Calu3 (cell line): ENCODE measurements around the gene CCNL2. TPM values are rescaled to one million over a fixed set of nuclear protein-coding genes. Genes with fewer than 3 reads are reported as not detected.

Experiments used
- BruUV-seq: library from RNA; stranded (reverse); fragments of 400-500 nt; replicated peaks from 2 replicates; lab custom pipeline; 2021; lab: Mats Ljungman, UMichigan
- CTCF ChIA-PET: fragments of 300-600 bp; sonication (Branson Sonifier 250); formaldehyde crosslinking; loops from one replicate; lab custom pipeline; 2022; ENCODE audit warnings: antibody characterized with exemption; lab: Charles Lee
- DNase-seq: peaks from one replicate; pipeline ENCODE4 v3.0.0; 2022
- H3K27ac Mint-ChIP-seq: one replicate; pipeline ENCODE4 v1.8.0; 2022; ENCODE audit warnings: mixed read lengths; ENCODE audit not compliant: unreplicated experiment
- H3K27me3 Mint-ChIP-seq: one replicate; pipeline ENCODE4 v1.8.0; 2022; ENCODE audit warnings: mixed read lengths; ENCODE audit not compliant: unreplicated experiment
- H3K36me3 Mint-ChIP-seq: one replicate; pipeline ENCODE4 v1.8.0; 2022; ENCODE audit warnings: mild to moderate bottlenecking, moderate library complexity, mixed read lengths; ENCODE audit not compliant: insufficient read depth, unreplicated experiment
- H3K4me1 Mint-ChIP-seq: one replicate; pipeline ENCODE4 v1.8.0; 2022; ENCODE audit warnings: mild to moderate bottlenecking, low read depth, mixed read lengths; ENCODE audit not compliant: unreplicated experiment
- H3K4me3 Mint-ChIP-seq: one replicate; pipeline ENCODE4 v1.8.0; 2022; ENCODE audit warnings: mild to moderate bottlenecking, low read depth, moderate library complexity, mixed read lengths; ENCODE audit not compliant: unreplicated experiment
- H3K9me3 Mint-ChIP-seq: one replicate; pipeline ENCODE4 v1.8.0; 2022; ENCODE audit warnings: low read depth, mixed read lengths; ENCODE audit not compliant: unreplicated experiment
- intact Hi-C: fragments of 100-400 bp; cut with micrococcal nuclease; formaldehyde crosslinking; loops from one replicate; pipeline ENCODE4 v1.10.0; 2022; ENCODE audit not compliant: unreplicated experiment
- total RNA-seq: library from RNA; stranded (reverse); gene quantifications from 2 replicates; pipeline ENCODE4 v1.2.3, GENCODE V29; 2022
- TF ChIP-seq, protein P1 (sequence below): fragments of 200-600 bp; IDR thresholded peaks from one replicate; pipeline ENCODE4 v1.8.0; 2022; ENCODE audit warnings: antibody characterized with exemption; ENCODE audit not compliant: unreplicated experiment

Gene CCNL2
- total RNA-seq, 1 experiment from 2014 or later = 166 TPM

DNA sequence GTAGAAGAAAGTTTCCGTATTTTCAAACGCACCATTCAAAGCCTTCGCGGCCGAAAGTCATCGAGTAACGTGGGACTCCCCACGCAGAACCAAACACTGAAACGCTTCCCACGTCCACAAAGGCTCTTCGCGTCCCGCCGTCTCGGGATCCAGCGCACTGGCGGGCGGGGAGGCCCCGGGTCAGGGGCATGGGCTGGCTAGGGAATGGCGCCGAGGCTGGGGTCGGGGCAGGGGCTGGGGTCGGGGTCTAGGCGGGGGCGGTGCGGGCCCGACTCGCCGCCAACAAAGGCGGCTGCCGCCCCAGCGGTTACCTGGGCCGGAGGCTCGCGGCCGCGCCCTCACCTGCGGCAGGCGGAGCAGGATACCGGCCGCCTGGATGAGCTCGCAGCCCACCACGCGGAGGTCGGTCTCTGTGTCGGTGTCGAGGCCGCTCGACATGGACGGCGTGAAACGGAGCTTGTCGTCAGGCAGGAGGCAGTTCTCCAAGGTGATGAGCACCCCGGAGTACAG is 403 bp downstream of the CCNL2 start:
- H3K27ac Mint-ChIP-seq = peak overlapping the region; percentile 79
- TF ChIP-seq, protein P1, sequence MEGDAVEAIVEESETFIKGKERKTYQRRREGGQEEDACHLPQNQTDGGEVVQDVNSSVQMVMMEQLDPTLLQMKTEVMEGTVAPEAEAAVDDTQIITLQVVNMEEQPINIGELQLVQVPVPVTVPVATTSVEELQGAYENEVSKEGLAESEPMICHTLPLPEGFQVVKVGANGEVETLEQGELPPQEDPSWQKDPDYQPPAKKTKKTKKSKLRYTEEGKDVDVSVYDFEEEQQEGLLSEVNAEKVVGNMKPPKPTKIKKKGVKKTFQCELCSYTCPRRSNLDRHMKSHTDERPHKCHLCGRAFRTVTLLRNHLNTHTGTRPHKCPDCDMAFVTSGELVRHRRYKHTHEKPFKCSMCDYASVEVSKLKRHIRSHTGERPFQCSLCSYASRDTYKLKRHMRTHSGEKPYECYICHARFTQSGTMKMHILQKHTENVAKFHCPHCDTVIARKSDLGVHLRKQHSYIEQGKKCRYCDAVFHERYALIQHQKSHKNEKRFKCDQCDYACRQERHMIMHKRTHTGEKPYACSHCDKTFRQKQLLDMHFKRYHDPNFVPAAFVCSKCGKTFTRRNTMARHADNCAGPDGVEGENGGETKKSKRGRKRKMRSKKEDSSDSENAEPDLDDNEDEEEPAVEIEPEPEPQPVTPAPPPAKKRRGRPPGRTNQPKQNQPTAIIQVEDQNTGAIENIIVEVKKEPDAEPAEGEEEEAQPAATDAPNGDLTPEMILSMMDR = no peak
- H3K9me3 Mint-ChIP-seq = no peaks in the 10 kb centered on the region
- no peaks in the 10 kb centered on the region for H3K27me3 Mint-ChIP-seq
- no peak for DNase-seq
- H3K36me3 Mint-ChIP-seq = peaks cover 83% of the 10 kb centered on the region
- BruUV-seq = no TSS peak
- H3K4me3 Mint-ChIP-seq = peak overlapping the region; percentile 84
- CTCF ChIA-PET = interaction anchor here (0.6 to 1.2 kb wide), 6 partner anchors 23 to 485 kb away, joined by 3 to 8 read pairs (median 4); partner anchors contain the start of gene AURKAIP1
- no peaks in the 10 kb centered on the region for H3K4me1 Mint-ChIP-seq
- intact Hi-C loops = no loop called here

DNA sequence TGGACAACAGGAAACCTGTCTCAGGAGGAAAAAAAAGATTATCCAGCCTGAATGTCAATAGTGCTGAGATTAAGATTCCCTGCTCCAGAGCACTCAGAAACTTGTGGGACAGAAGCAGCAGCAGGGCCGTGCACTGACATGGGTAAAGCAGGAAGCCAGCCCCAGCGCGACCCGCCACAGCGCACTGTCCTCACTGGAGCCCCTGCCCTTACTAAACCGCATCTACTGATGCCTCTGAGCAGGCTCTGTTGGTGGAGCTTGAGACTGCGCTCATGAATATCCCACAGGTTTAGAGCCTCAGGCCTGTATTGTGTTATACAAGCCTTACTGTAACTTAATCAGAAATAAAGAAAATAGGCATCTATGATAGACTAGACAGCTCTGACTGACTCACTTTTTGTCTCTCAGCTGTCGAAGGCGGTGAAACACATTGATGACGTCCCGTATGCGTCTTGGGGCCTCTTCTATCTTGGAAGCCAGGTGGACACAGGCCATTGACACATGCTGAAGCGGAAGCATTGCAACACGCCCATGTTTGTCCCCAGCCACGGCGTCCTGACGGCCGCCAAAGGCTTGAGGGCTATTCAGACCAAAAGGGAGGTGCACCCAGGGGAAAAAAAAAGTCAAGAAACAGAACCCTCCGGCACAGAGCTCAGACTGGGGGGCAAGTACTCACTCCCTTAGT is 1.2 kb downstream of the CCNL2 start:
- Mint-ChIP-seq H3K4me3 (peak overlapping the region; percentile 84), H3K27ac (peak overlapping the region; percentile 79), H3K4me1 (no peaks in the 10 kb centered on the region), H3K27me3 (no peaks in the 10 kb centered on the region), H3K9me3 (no peaks in the 10 kb centered on the region), H3K36me3 (peaks cover 81% of the 10 kb centered on the region)
- no peak for DNase-seq
- CTCF ChIA-PET = no interaction called here
- TF ChIP-seq, protein P1 = no peak
- intact Hi-C loops = no loop called here
- TSS peak; percentile 69 for BruUV-seq

DNA sequence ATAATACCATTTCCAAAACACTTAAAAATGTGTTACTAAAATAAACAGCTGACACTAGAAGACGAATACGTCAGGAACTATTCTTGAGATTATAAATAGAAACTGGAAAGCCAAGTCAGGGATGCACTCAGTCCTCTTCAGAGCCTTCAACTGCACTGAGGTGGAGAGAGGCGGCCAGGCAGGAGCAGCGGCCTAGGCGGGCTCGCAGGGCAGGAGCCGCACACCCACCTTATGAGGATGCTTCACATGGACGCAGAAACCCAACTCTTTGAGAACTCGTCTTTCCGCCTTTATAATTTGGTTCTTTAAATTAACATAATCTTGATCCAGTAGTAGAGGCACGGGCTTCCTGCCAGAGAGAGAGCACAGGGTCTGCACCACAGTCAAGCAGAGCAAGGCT is 4.0 kb downstream of the CCNL2 start:
- Mint-ChIP-seq H3K9me3 (no peaks in the 10 kb centered on the region), H3K27ac (no peak overlapping the region), H3K36me3 (peaks cover 72% of the 10 kb centered on the region), H3K4me1 (no peaks in the 10 kb centered on the region), H3K27me3 (no peaks in the 10 kb centered on the region), H3K4me3 (no peak overlapping the region)
- CTCF ChIA-PET = no interaction called here
- DNase-seq = no peak
- no TSS peak for BruUV-seq
- TF ChIP-seq, protein P1 = no peak
- intact Hi-C loops = no loop called here

DNA sequence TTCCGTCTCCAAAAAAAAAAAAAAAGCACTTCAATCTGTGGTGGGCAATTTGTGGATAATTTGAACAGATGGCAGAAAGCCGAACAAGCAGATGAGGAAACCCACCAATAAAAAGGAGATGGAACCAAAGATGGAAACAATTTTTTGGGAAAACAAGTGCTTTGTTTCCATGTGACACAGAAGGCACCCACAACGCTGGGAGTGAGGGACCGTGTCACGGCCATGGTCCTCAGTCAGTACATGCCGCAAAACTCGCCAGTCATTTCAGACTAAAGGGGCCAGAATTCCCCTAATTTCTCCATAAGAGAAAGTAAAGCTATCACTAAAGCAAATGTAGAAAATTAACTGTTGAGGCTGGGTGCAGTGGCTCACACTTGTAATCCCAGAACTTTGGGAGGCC is 5.0 kb downstream of the CCNL2 start:
- H3K36me3 Mint-ChIP-seq = peaks cover 72% of the 10 kb centered on the region
- TF ChIP-seq, protein P1 = no peak
- H3K4me3 Mint-ChIP-seq = no peak overlapping the region
- H3K27ac Mint-ChIP-seq = no peak overlapping the region
- no peak for DNase-seq
- no peaks in the 10 kb centered on the region for H3K4me1 Mint-ChIP-seq
- BruUV-seq = no TSS peak
- H3K9me3 Mint-ChIP-seq = no peaks in the 10 kb centered on the region
- no peaks in the 10 kb centered on the region for H3K27me3 Mint-ChIP-seq
- intact Hi-C loops = no loop called here
- CTCF ChIA-PET = no interaction called here
